HG02642 (cell line): Measurements from ENCODE around the gene MAP3K3.
"Not testable (repeated sequence)": the region's sequence is repeated elsewhere in the genome, so short reads cannot be mapped to it uniquely, and the experiment has no call there.

Source experiments
- ATAC-seq: cut with Tn5 transposase; IDR thresholded peaks from one replicate; pipeline ENCODE4 v1.9.1; 2021; ENCODE audit warnings: mild to moderate bottlenecking; ENCODE audit not compliant: unreplicated experiment, poor library complexity

MAP3K3 gene

GRCh38 chr17:63703556-63704258 is 81.5 kb downstream of the MAP3K3 start:
- ATAC-seq = no peak

- ATAC-seq = no peak
Measured at GRCh38 chr17:63704259-63704576, 82.0 kb downstream of the MAP3K3 start.

GRCh38 chr17:63704836-63705235 is 82.6 kb downstream of the MAP3K3 start:
- ATAC-seq = no peak

- no peak for ATAC-seq
Measured at GRCh38 chr17:63705657-63706056, 83.4 kb downstream of the MAP3K3 start.

GRCh38 chr17:63706336-63707082 is 84.3 kb downstream of the MAP3K3 start:
- no peak for ATAC-seq

GRCh38 chr17:63707151-63707550 is 84.9 kb downstream of the MAP3K3 start:
- ATAC-seq = no peak

GRCh38 chr17:63709110-63709509 is 86.9 kb downstream of the MAP3K3 start:
- ATAC-seq = no peak

- no peak for ATAC-seq
Measured at GRCh38 chr17:63714550-63715277, 92.5 kb downstream of the MAP3K3 start.

- no peak for ATAC-seq
Measured at GRCh38 chr17:63716426-63716825, 94.2 kb downstream of the MAP3K3 start.

GRCh38 chr17:63718988-63719387 is 96.8 kb downstream of the MAP3K3 start:
- ATAC-seq = no peak

- ATAC-seq = not testable (repeated sequence)
Measured at GRCh38 chr17:63720194-63720593, 98.0 kb downstream of the MAP3K3 start.

- no peak for ATAC-seq
Measured at GRCh38 chr17:63722403-63722802, 100.2 kb downstream of the MAP3K3 start.

GRCh38 chr17:63735691-63736090 is 113.5 kb downstream of the MAP3K3 start:
- no peak for ATAC-seq

- ATAC-seq = no peak
Measured at GRCh38 chr17:63740464-63741142, 118.4 kb downstream of the MAP3K3 start.

- ATAC-seq = peak; percentile 7
Measured at GRCh38 chr17:63741143-63741407, 118.9 kb downstream of the MAP3K3 start.

GRCh38 chr17:63741408-63742173 is 119.4 kb downstream of the MAP3K3 start, which contains the start of gene STRADA:
Gene STRADA (minus strand): TSS chr17:63741799. CDS start chr17:63728369, 13,430 bp downstream.
- peak; percentile 88 for ATAC-seq
